NCI-H748 (cell line): ENCODE data around the gene MED27.
"Not testable (repeated sequence)": the region's sequence is repeated elsewhere in the genome, so short reads cannot be mapped to it uniquely, and the experiment has no call there.

Experiments
- DNase-seq: peaks from one replicate; lab custom pipeline; 2025; ENCODE audit not compliant: unreplicated experiment; lab: John Stamatoyannopoulos, UW

Gene MED27

GRCh38 chr9:132077881-132078698 lies 1.6 kb downstream of the MED27 start:
- peak; percentile 78 for DNase-seq

GRCh38 chr9:132075853-132076252 lies 3.8 kb downstream of the MED27 start:
- DNase-seq = no peak

GRCh38 chr9:132074736-132075135 lies 4.9 kb downstream of the MED27 start:
- DNase-seq = no peak

GRCh38 chr9:132071847-132072507 lies 7.7 kb downstream of the MED27 start:
- no peak for DNase-seq

GRCh38 chr9:132069046-132069898 lies 10.4 kb downstream of the MED27 start:
- no peak for DNase-seq

GRCh38 chr9:132068605-132069004 lies 11.1 kb downstream of the MED27 start:
- DNase-seq = no peak

GRCh38 chr9:132066511-132066910 lies 13.2 kb downstream of the MED27 start:
- no peak for DNase-seq

- no peak for DNase-seq
These were observed 13.6 kb downstream of the MED27 start for GRCh38 chr9:132066057-132066456.

- no peak for DNase-seq
These were observed 16.4 kb downstream of the MED27 start for GRCh38 chr9:132063281-132063680.

GRCh38 chr9:132062806-132063205 lies 16.9 kb downstream of the MED27 start:
- no peak for DNase-seq

- DNase-seq = no peak
These were observed 18.1 kb downstream of the MED27 start for GRCh38 chr9:132061526-132061925.

GRCh38 chr9:132059361-132059760 lies 20.3 kb downstream of the MED27 start:
- DNase-seq = no peak

- not testable (repeated sequence) for DNase-seq
These were observed 21.4 kb downstream of the MED27 start for GRCh38 chr9:132058226-132058625.

- no peak for DNase-seq
These were observed 22.7 kb downstream of the MED27 start for GRCh38 chr9:132056717-132057560.

GRCh38 chr9:132055756-132056155 lies 23.9 kb downstream of the MED27 start:
- DNase-seq = no peak

- no peak for DNase-seq
These were observed 25.6 kb downstream of the MED27 start for GRCh38 chr9:132054024-132054423.

- DNase-seq = no peak
These were observed 29.8 kb downstream of the MED27 start for GRCh38 chr9:132049900-132050299.

- DNase-seq = no peak
These were observed 30.3 kb downstream of the MED27 start for GRCh38 chr9:132049323-132049882.

- DNase-seq = no peak
These were observed 31.5 kb downstream of the MED27 start for GRCh38 chr9:132048201-132048600.

GRCh38 chr9:132046456-132046855 lies 33.2 kb downstream of the MED27 start:
- no peak for DNase-seq
